Measurements from ENCODE around the gene TAF8. TPM values are rescaled to one million over a fixed set of nuclear protein-coding genes. Genes with fewer than 3 reads are reported as not detected.

The TAF8 gene
- total RNA-seq, 1 donor from 2014 or later: 28.7 TPM

DNA sequence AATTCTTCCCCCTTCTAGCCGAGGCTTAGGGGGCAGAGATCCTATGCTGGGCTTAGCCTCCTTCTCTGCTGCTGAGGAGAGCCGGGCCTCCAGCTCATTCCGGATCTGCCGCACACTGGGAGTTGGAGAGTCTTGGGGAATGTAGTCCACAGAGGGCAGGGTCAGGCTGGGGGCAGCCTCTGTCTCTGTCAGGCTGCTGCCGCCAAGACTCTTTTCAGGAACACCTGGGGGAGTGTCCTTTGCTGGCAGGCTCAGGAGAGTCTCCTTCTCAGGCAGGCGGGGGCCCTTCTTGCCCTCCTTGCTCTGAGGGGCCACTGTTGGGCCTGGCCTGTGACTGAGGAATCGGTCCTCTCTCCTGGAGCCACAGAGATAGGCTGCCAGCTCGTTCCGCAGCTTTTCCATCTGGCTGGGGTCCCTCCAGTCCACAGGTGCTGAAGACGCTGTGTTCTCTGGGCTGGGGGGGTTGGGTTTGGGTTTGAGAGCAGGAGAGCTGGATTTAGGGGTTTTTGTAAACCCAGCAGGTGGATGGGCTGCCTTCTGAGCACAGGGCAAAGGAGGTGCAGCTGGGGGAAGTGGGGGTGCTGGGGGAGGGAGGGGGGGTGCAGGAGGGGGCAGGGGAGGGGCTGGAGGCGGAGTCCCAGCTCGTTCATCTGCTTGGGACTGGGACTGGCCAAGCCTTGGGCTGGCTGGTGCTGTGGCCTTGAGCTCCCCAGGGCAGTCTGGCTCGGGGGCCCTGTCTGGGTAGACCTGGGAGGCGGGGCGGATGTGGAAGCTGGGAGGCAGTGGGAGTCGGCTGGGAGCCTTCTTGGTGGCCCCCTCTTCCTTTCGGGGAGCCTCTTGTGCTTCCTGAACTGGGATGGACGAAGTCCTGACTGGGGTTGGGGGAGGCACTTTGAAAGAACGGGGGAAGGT lies 56.0 kb downstream of the TAF8 start:
- ATAC-seq (ENCODE audit: poor library complexity): no peak
- no peak for DNase-seq
- intact Hi-C loops (cut with DNase I): no loop called here

DNA sequence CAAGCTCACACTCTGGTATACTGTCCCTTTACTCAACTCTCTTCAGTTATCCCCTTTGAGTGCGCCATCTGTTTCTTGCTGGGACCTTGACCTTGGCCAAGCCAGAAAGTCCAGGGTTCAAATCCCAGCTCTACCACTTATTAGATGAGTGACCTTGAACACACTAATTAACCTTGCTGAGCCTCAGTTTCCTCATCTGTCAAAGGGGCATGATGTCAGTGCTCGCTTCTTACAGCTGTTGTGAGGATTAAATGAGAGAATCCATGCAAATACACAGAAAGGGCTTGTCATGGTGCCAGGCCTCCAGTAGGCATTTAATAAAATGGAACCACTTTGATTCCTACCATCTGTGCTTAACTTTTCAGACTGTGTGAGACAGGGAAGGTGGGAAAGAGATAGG lies 57.7 kb downstream of the TAF8 start:
- no peak for ATAC-seq (ENCODE audit: poor library complexity)
- no peak for DNase-seq
- intact Hi-C loops (cut with DNase I): no loop called here

DNA sequence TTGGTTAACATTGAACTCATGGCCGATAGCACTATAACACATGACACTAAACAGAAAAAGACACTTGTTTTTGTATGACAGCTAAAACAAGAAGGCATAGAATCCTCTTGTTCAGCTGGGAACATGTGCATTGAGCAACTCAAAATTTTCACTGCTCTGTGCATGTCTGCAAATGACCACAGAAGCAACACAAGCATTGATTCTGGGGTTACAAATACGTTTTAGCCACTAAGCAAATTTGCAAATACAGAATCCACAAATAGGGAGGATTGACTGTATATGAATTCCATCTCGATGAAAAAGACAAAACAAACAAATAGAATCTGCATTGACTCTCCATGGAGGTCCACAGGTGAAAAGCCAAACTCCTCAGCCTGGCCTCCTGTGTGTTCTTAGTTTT lies 60.4 kb downstream of the TAF8 start:
- ATAC-seq (ENCODE audit: poor library complexity) (no peak), DNase-seq (no peak)

DNA sequence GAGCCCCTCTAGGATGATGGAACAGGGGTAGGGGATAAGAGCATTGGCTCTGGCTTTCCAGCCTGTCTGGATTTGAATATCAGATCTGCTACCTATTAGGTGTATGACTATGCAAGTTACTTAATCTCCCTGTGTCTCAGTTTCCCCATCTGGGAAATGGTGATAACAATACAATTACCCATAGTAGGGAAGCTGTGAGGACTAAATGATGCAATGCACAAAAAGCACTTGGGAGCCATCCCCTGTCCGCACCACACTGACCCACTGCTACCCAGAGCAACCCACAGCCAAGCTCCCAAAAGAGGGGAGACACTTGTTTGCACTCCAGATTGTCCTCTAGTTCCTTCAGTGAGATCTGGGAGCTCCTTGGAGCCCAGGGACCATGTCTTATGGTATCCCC lies 62.0 kb downstream of the TAF8 start:
- DNase-seq (no peak), ATAC-seq (ENCODE audit: poor library complexity) (no peak)
- intact Hi-C loops (cut with DNase I): no loop called here

More for the DNA sequence above, 60.4 kb downstream of the TAF8 start:
- intact Hi-C loops (cut with DNase I): no loop called here

DNA sequence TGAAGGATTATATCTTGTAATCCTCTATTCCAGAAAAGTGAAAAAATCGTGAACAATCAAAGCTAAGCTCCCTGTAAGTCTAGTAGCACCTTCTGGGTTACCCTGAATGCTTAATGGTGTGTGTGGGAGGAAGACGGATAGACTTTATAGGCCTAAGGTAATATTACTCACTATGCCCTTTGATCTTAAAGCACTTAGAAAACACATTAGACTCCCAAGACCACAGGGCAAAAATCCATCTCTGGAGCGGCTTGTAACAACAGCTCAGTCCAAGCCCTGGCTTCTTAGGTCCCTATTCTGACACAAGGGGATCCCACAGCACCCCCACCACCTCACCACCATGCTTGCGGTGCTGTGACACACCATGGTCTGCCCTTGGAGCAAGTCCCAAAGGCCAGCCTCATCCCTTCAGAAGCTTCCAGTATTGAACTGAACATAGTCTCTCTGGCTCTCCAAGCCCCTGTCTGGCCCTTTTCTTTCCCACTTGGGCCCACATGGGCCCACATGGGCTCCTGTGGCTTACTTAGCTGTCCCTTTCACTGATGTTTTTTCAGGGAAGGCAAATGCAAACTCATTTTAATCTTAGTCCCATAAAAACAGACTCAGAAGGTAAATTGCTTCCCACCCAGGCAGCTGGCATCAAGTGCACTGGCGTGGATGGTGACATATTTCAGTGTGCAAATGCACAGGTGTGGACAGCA lies 63.8 kb downstream of the TAF8 start:
- intact Hi-C loops (cut with DNase I): no loop called here
- no peak for ATAC-seq (ENCODE audit: poor library complexity)
- DNase-seq: peak; percentile 11

DNA sequence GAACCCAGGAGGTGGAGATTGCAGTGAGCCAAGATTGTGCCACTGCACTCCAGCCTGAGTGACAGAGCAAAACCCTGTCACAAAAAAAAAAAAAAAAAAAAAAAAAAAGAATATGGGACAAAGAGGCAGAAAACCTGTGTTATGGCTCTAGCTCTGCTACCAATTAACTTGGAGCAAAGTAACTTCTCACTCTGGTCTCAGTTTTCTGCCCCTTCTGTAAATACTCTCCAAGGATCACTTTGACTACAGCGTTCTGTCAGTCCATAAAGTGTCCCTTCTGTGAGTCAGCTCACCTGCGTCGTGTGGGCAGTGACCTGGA lies 67.5 kb downstream of the TAF8 start:
- DNase-seq (no peak), ATAC-seq (ENCODE audit: poor library complexity) (no peak)
- intact Hi-C loops (cut with DNase I): no loop called here

DNA sequence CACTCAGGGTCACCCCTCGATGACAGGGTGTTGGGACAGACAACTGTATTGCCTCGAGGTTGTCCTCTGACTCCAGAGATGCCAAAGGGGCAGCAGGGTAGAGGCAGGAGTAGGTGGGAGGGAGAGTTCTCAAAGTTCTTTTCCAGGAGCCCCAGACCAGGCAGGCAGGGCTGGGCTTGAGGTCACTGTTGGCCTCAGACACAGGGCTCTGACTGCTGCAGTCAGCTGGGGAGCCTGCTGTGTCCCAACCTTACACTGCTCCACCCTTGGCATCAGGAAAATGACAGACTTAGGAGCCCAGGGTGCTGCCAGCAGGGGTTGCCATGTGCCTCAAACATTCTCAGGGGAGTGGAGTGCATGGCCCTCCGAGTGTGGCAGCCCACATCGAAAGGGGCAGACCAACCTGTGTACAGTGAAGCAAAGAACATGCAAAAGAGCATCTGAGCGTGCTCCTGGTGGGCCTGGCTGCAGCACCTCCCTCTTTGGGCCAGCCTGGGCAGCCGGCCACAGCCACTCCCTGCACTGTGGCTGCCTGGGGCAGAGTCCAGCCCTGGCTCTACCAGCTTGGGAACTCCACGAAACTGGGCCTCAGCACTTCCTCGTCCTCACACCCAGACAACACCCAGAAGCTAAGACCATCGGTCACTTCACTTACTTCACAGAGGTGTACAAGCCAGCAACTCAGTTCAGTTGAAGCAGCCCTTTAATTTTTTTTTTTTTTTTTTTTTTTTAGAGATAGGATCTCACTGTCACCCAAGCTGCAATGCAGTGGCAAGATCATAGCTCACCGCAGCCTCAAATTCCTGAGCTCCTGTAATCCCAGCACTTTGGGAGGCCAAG lies 68.1 kb downstream of the TAF8 start:
- ATAC-seq (ENCODE audit: poor library complexity): peak; percentile 95
- intact Hi-C loops (cut with DNase I): no loop called here
- peak; percentile 86 for DNase-seq

DNA sequence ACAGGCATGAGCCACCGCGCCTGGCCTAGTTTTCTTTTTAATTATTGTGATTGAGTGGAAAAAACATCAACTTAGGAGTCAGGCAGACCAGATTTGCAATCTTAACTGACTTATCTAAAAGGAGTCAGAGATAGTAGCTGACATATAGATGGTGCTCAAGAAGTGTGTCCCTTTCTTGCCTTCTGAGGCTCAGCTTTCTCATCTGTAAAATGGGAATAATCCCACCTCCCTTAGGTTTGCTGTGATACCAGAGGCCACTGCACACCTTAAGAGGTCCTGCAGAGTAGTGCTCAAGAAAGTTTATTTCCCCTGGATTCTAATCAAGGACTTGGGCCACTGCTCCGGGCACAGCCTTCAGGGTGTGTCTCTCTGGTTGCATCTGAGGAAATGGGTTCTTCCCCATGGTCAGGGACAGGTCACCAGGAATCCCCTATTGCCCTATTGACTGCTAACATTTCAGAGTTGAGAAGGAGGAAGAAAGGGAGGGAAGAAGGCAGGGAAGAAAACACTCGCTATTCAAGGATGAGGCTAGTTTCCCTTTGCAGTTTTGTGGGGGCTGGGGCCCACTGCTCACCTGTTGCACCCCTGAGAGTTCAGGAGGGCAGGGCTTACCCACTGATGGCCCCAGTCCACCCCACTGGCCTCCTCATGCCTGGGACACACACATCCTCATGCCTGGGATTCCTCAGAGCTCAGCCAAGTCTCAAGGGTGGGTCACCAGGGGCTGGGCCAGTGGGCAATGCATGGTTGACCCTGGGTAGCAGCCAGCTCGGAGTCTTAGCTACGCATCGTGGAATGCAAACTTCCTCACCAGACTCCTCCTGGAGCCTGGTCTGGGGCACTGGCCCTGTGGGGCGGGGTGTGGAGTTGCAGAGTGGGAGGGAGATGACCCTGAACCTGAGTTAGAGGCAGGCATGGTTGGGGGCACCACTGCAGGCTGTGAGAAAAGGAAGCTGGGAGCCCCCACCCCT lies 70.9 kb downstream of the TAF8 start:
- DNase-seq: no peak
- intact Hi-C loops (cut with DNase I): no loop called here

DNA sequence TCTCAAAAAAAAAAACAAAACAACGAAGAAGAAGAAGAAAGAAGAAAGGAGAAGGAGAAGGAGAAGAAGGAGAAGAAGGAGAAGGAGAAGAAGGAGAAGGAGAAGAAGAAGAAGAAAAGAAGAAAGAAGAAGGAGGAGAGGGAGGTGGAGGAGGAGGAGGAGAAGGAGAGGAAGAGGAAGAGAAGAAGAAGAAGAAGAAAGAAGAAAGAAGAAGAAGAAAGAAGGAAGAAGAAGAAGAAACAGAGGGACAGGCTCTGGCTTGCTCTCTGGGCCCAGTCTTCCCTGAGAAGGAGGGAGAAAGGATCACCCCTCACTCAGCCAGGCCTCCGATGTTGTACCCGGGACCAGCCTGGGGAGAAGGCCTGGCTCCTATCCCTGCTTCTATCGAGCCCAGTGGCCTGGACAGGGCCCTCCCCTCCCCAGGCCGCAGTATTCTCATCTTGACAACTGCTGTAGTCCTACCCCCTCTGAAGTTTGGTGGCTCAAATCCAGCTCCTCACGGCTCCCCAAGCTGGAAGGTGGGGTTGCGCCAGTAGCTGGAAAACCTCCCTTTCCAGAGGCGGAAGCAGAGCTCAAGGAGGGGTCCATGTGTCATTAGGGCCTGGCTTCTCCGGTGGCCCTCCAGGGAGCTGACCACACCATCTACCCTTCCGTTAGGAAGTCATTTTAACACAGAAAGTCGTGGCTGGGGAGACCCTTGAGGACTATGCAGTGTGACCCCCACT lies 73.2 kb downstream of the TAF8 start:
- intact Hi-C loops (cut with DNase I): no loop called here
- ATAC-seq (ENCODE audit: poor library complexity) (peak; percentile 33), DNase-seq (peak; percentile 42)

More for the DNA sequence above, 70.9 kb downstream of the TAF8 start:
- no peak for ATAC-seq (ENCODE audit: poor library complexity)

DNA sequence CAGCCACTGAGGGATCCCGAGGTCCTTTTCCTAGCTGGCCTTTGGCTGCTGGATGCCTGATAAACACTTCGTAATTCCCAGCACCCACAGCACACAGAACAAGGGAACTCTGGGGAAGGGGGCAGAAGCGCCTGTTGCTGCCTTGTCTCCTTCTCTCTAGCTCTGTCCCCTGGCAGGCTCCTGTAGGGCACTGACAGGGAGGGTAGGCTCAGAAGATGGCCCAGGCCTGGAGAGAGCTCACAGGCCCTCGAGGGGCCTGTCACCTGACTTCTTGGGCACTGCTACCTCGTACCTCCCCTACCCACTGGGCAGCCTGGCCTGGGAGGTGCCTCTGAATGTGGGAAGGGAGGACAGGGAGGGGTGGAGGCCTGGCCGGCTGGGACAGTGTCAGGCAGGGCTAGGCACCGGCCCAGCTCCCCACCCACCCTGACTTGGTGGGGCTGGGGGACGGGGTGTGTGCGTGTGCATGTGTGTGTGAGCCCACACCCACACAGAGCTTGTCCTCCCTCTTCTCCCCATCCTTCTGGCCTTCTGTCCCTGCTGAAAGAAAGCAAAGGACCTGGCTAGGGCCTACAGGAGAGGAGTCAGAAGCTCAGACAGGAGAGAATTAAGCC lies 74.0 kb downstream of the TAF8 start:
- ATAC-seq (ENCODE audit: poor library complexity): peak; percentile 16
- intact Hi-C loops (cut with DNase I): no loop called here
- DNase-seq: no peak

DNA sequence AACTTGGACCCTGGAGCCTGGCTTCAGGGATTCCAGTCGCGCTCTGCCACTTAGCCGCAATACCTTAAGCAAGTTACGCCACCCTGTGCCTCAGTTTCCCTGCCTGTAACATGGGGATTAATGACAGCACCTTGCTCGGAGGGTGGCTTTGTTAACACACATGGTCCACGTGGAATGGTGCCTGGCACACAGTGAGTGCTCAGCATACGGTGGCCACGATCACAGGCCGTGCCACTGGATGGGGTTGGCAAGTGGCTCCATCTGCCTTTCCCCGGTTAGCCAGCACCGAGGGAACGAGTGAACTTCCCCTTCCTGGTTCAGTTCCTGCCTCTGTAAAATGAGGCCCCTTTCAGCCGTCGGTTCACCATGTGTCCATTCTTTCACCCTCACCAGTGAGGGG lies 74.9 kb downstream of the TAF8 start:
- no peak for ATAC-seq (ENCODE audit: poor library complexity)
- peak; percentile 41 for DNase-seq
- intact Hi-C loops (cut with DNase I): no loop called here

DNA sequence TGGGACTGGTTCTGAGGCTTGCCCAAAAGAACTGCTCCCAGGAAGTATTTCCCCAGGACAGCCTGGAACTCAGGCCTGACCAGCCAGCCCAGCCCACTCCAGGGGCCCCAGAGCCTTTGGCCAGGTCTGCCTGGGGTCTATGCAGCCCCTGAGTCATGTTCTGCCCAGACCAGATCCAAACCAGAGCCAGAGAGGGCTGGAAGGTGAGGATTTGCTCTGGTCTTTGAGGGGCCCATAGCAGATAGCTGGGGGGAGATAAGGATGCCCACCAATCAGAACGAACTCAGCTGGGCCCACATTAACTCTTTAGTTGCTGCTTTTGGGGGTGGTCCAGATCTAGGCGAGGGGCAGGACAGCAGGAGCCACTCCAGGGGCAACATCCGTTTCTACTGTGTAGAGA lies 75.3 kb downstream of the TAF8 start:
- peak; percentile 6 for DNase-seq
- ATAC-seq (ENCODE audit: poor library complexity): no peak
- intact Hi-C loops (cut with DNase I): no loop called here

DNA sequence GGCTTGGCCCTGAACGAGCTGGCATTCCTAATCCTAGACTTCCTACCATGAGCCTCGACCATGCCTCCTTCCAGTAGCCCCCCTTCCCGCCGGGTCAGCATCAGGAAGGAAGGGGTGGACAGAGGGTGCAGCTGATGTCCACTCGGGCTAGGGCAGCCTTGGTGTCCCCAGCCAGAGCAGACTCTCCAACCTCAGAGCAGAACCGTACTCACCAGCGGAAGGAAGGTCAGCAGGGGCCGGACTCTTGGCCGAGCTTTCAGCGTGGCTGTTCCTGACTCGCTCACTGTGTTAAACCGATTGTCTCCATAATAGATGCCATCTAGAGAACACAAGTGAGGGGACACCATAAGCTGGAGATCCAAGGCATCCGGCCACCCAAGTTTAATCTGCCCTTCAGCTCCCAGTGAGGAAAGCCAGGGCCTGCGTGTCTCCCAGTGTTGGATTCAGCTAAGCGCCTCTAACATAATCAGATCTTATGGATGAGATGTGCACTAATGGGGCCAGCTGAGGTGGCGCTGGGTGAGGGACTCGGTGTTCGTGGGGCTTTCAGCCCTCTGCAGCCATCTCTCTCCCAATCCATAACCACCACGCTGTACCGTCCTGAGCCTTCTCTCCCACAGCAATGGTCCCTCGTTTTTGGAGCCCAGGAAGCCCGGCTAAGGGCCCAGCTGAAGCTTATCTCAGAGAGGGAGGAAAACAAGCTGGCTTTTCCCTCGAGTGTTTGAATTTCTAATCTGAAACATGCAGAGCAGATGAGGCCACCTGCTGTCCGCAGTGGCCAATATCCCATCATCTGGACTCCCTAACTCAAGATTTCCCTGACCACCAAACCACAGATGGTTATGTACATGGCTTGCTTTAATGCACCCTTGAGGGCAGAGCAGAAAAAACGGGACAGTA lies 78.4 kb downstream of the TAF8 start:
- DNase-seq (peak; percentile 49), ATAC-seq (ENCODE audit: poor library complexity) (peak; percentile 65)
- intact Hi-C loops (cut with DNase I): no loop called here

DNA sequence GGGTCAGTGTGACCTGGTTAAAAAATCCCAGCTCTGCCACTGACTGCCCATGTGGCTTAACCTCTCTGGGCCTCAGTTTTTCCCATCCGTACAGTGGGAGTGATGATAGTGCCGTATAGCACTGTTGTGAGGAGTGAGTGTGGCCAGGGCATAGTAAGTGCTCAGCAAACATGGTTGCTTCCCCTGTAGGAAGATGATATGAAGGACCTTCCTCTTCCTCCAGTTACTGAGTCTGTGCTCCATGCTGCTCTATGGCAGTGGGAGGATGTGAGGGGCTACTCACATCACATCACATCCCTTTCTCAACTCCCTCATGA lies 79.0 kb downstream of the TAF8 start:
- ATAC-seq (ENCODE audit: poor library complexity) (peak; percentile 16), DNase-seq (no peak)
- intact Hi-C loops (cut with DNase I): no loop called here

DNA sequence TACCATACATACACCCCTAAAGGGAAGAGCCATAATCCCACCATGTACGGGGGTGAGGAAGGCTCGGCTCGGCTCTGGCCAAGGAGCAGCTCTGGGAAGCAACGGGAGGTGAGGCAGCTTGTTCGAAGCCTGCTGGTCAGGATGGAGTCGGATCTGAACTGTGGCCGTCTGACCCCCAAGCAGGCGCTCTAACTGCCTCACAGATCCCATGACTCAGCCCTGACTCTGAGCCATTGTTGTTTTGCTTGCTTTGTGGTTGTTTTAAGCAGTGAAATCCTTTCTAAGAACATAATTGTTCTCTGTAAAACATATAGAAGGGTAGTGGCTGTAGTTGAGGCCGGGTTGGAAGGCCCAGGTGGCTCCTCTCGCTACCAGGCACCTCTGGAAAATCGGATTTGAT lies 81.2 kb downstream of the TAF8 start:
- ATAC-seq (ENCODE audit: poor library complexity) (no peak), DNase-seq (peak; percentile 13)
- intact Hi-C loops (cut with DNase I): no loop called here

DNA sequence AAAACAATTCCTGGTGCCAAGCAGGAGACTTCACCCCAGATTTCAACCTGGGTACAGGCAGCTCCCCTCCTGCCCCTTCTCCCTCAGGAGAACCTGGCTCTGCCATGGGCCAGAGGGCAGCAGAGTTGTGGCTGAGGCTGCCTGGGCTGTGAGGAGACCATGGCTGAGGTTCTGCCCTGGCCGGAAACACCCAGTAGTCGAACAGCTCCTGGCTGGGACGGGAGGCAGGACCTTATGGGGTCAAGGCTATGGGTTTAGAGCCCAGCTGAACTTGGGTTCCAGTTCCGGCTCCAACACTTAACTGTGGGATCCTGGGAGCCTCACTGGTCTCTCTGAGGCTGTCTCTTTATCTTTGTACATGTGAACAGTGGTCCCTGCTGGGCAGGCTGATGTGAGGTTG lies 83.6 kb downstream of the TAF8 start:
- no peak for ATAC-seq (ENCODE audit: poor library complexity)
- intact Hi-C loops (cut with DNase I): no loop called here

More for the DNA sequence above, 83.6 kb downstream of the TAF8 start:
- no peak for DNase-seq
